Measurements from ENCODE around the gene SULT1A2.
"Not testable (repeated sequence)": the region's sequence is repeated elsewhere in the genome, so short reads cannot be mapped to it uniquely, and the experiment has no call there.

SULT1A2 gene

DNA sequence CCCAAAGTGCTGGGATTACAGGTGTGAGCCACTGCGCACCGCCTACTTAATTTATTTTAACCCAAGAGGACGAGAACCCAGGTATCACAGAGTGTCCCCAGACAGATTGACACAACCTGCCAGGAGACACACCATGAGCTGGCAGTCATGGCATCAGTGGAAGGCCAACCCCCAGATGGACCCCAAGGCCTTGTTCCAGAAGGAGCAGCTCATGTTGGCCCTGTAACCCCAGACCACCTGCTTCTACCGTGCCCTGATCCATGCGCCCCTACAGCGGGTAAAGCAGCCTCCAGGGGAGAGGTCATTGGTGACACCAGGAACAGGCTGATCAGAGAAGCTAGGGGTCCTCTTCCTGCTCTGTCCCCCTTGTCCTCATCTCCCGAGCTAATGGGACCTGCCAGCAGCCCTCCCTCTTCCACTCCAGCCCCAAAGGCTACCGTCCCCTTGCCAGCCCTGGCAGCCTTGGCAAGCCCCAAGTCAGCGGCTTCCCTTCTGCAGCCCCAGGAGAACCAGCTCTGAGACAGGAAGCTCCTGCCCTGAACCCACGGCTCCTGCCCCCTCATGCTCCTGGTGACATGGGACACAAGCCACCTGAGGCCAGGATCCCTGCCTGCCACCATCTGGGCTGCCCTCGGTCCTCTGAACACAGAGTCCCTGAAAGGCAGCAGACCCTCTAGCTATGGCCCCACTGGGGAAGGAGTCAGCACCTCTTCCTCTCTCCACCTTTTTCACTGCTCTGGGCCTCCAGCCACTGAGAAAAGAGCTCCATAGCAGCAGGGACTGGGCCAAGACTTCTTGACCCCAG, 6.7 kb upstream of the SULT1A2 start:
- TF ChIP-seq, protein P1, sequence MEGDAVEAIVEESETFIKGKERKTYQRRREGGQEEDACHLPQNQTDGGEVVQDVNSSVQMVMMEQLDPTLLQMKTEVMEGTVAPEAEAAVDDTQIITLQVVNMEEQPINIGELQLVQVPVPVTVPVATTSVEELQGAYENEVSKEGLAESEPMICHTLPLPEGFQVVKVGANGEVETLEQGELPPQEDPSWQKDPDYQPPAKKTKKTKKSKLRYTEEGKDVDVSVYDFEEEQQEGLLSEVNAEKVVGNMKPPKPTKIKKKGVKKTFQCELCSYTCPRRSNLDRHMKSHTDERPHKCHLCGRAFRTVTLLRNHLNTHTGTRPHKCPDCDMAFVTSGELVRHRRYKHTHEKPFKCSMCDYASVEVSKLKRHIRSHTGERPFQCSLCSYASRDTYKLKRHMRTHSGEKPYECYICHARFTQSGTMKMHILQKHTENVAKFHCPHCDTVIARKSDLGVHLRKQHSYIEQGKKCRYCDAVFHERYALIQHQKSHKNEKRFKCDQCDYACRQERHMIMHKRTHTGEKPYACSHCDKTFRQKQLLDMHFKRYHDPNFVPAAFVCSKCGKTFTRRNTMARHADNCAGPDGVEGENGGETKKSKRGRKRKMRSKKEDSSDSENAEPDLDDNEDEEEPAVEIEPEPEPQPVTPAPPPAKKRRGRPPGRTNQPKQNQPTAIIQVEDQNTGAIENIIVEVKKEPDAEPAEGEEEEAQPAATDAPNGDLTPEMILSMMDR (IDR thresholded peaks at IDR 0.05; ENCODE audit: low read length, missing control alignments) = no peak
- no peak for DNase-seq (ENCODE audit: low read depth)
- no peak overlapping the region for H3K4me3 ChIP-seq (replicated peaks; ENCODE audit: low read depth, low read length)

DNA sequence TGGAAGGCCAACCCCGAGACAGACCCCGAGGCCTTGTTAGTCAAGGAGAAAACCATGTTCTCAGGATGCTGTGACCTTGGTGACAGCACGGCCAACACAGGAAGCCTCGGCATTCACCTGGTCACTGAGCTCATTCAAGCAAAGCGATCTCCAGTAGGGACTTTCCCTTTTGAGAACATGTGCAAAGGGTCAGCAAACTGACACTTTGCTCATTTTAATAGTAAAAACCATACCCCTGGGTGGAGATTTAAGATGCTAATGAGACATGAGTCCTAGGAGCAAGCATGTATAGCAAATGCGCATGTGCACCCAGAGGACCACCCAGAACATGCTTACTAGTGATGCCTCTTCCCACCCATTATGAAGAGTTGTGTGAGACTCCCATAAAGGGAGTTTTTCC, 5.7 kb upstream of the SULT1A2 start:
- DNase-seq (ENCODE audit: low read depth) = no peak
- H3K4me3 ChIP-seq (replicated peaks; ENCODE audit: low read depth, low read length) = no peak overlapping the region
- TF ChIP-seq, protein P1 (IDR thresholded peaks at IDR 0.05; ENCODE audit: low read length, missing control alignments) = no peak

DNA sequence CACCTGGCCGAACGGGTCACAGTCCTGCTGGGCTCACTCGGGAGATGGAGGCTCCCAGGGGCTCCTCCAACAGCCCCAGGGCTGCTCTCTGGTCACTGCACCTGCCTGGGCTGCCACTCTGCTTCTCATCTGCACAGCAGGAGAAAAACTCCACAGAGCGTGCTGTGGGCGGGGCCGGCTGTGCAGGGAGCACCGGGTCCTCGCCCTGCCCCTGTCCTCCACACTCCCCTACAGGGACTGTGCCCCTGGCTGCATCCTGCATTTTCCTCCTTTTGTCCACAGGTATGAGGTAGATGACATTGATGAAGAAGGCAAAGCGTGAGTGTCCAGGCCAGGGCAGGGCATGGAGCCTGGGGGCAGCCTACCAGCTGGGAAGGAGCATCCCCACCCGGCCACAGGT, 5.2 kb upstream of the SULT1A2 start:
- DNase-seq (ENCODE audit: low read depth); H3K4me3 ChIP-seq (replicated peaks; ENCODE audit: low read depth, low read length): not testable (repeated sequence)

DNA sequence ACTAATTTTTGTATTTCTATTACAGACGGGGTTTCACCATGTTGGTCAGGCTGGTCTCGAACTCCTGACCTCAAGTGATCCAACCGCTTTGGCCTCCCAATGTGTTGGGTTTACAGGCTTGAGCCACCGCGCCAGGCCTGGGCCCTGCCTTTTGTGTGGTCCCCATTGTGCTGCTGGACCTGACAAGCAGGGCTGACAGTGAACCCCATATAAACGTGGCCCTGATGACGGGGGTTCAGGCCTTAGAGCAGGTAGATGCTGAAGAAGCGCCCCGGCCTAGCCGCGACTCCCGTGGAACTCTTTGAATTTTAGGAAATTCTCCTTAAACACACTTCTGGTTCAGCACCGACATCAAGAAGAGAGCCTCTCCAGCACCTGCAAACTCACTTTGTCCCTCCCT, 4.7 kb upstream of the SULT1A2 start:
- not testable (repeated sequence) for H3K4me3 ChIP-seq (replicated peaks; ENCODE audit: low read depth, low read length); DNase-seq (ENCODE audit: low read depth)

DNA sequence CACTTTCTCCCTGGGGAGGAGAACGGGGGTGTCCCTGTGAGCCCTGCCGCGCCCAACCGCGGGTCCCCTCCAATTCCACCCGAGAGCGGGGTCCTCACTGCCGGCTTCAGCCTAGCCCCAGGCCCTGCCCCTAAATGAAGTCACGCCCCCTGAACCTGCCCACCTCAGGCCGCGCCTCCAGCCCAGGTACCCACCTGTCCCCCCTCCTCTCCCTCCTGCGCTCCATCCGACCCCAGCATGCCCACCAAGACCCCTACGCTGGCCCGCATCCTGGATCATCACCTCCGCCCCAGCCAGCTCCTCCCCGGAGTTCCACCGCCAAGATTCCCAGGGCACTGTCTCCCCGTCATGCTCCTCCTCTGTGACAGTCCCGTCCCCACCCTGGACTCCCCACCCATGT, 4.1 kb upstream of the SULT1A2 start:
- not testable (repeated sequence) for H3K4me3 ChIP-seq (replicated peaks; ENCODE audit: low read depth, low read length); DNase-seq (ENCODE audit: low read depth)

DNA sequence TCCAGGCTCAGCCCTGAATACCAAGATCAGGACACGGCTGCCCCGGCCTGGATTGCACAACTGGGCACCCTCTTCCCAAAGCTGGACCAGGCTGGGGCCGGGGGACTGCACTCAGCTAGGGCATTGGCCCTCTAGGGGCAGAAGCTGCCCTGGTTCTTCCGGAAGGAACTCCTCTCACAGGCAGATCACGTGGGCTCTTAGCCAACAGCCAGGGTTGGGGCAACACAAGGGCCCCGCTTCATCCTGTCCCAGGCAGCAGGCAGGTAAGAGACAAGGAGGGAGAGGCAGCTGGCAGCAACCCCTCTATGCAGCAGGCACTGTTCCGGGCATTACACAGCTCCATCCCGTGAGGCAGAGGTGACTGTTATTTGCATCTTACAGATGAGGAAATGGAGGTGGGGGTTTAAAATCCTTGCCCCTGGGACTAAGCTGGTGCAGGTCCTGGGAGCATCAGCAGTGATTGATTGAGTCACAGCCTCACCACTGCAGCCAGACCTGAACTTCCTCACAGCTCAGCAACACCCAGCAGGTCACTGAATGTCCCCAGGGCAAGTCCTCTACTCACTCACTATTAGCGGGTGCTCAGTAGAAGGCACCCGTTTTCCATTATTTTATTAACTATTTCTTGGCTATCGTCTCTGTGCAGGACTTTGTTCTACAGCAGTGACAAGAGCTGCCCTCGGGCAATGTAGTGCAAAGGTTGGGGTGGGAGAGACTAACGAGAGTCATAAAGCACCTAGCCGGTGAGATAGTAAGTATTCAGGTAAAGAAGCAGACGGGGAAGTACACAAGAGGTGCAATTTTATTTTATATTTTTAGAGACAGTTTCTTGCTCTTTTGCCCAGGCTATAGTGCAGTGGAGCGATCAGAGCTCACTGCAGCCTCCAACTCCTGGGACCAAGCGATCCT, 2.8 kb upstream of the SULT1A2 start:
- not testable (repeated sequence) for H3K4me3 ChIP-seq (replicated peaks; ENCODE audit: low read depth, low read length); DNase-seq (ENCODE audit: low read depth)

DNA sequence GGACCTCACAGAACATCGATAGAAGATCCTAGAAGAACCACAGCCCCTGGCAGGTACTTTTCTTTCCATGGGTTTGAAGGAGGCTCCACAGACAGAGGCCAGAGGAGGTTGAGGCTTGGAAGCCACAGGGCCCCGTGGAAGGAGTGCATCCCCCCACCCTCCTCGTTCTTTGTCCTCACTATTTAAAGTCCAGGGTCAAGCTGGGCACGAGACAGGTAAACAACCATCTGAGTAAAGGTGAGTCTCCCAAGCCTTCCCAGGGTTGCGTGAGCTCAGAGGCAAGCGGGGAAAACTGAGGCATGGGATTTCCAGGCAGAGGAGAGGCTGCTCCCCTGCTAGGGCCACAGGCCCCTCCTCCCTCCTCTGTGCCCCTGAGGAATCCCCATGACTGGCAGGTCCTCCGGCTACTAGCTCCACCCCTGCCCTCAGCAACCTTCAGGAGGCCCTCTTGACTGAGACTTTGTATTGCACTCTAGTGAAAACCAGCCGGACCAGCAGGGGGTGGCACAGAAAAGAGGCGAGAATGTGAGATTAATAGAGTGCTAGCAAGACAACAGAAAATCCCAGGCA, 927 bp upstream of the SULT1A2 start:
- no peak overlapping the region for H3K4me3 ChIP-seq (replicated peaks; ENCODE audit: low read depth, low read length)
- DNase-seq (ENCODE audit: low read depth) = no peak
- TF ChIP-seq, protein P1 (IDR thresholded peaks at IDR 0.05; ENCODE audit: low read length, missing control alignments) = no peak

DNA sequence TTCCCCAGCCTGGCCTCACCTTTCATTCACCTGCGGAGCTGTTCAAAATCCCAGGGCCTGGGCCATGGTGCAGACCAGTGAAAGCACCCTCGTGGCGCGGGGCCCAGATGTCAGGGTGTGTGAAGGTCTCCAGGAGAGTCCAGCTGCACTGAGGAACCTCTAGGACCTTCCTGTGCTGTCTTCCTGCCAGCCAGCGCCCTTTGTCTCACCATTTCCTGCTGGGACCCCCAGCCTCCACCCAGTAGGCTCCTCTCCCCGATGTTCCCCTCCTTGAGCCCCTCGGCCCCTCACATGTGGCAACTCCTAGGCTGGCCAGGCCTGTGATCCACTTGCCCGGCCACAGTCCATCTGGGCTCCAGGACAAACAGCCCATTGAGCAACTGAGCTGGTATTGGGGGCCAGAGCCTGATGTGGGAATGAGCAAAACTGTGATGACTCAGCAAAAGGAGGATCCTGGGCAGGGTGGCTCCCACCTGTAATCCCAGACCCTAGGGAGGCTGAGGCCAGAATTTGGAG, 677 bp downstream of the SULT1A2 start:
- H3K4me3 ChIP-seq (replicated peaks; ENCODE audit: low read depth, low read length) = no peak overlapping the region
- DNase-seq (ENCODE audit: low read depth) = no peak
- TF ChIP-seq, protein P1 (IDR thresholded peaks at IDR 0.05; ENCODE audit: low read length, missing control alignments) = no peak

DNA sequence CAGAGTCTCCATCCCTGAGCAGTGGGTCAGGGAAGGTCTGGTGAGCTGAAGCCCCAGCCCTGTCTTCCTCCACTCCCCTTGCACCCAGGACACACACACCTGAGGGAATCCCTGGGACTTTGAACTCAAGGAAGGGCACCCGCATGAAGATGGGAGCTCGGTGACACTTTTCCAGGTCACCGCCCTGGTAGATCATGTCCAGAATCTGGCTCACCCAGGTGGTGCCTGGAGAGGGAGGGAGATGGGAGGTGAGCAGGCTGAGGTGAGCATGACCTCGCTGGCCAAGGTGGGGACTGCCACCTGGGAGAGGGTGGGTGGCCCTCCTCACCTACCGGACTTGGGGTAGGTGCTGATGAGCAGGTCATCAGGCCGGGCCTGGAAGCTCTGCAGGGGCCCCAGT, 1.4 kb downstream of the SULT1A2 start:
- not testable (repeated sequence) for DNase-seq (ENCODE audit: low read depth); H3K4me3 ChIP-seq (replicated peaks; ENCODE audit: low read depth, low read length)
